Transverse colon (tissue), 3 donors: ENCODE measurements around the gene FBXL19.

Source experiments
- POLR2A ChIP-seq: fragments of 450-650 bp; IDR thresholded peaks from one replicate; pipeline ENCODE4 v1.6.1; 2016; ENCODE audit warnings: antibody characterized with exemption, mild to moderate bottlenecking, moderate library complexity
- TF ChIP-seq, protein P1 (sequence below), 5 experiments: fragments of 200-600 bp in 3 of 5; fragments of 450-650 bp in 2 of 5; sonication (generic) in 3 of 5; IDR thresholded peaks; 1 replicate in 2 of 5; 2 replicates in 3 of 5; pipeline ENCODE4 v1.5.1; 2016 to 2017; ENCODE audit warnings: antibody characterized with exemption in 5 of 5, inconsistent platforms in 3 of 5, mild to moderate bottlenecking in 2 of 5, moderate library complexity in 1 of 5

GRCh38 chr16:30894540-30895368 lies 28.6 kb upstream of the FBXL19 start:
- TF ChIP-seq, protein P1, sequence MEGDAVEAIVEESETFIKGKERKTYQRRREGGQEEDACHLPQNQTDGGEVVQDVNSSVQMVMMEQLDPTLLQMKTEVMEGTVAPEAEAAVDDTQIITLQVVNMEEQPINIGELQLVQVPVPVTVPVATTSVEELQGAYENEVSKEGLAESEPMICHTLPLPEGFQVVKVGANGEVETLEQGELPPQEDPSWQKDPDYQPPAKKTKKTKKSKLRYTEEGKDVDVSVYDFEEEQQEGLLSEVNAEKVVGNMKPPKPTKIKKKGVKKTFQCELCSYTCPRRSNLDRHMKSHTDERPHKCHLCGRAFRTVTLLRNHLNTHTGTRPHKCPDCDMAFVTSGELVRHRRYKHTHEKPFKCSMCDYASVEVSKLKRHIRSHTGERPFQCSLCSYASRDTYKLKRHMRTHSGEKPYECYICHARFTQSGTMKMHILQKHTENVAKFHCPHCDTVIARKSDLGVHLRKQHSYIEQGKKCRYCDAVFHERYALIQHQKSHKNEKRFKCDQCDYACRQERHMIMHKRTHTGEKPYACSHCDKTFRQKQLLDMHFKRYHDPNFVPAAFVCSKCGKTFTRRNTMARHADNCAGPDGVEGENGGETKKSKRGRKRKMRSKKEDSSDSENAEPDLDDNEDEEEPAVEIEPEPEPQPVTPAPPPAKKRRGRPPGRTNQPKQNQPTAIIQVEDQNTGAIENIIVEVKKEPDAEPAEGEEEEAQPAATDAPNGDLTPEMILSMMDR (IDR thresholded peaks at IDR 0.05): no peak
- TF ChIP-seq POLR2A: no peak
